Measurements from ENCODE around the gene HEXD.

Gene HEXD

GRCh38 chr17:82416264-82416663 is 1.9 kb upstream of the HEXD start:
- no peak for DNase-seq

- no peak for DNase-seq
Measured at GRCh38 chr17:82416771-82417170, 1.4 kb upstream of the HEXD start.

GRCh38 chr17:82419540-82419939 is 1.4 kb downstream of the HEXD start:
- no peak for DNase-seq

- DNase-seq: no peak
Measured at GRCh38 chr17:82424001-82424862, 6.1 kb downstream of the HEXD start.

- DNase-seq: no peak
Measured at GRCh38 chr17:82424863-82425159, 6.7 kb downstream of the HEXD start.

- DNase-seq: no peak
Measured at GRCh38 chr17:82428546-82428945, 10.4 kb downstream of the HEXD start.

- DNase-seq: no peak
Measured at GRCh38 chr17:82429824-82430223, 11.7 kb downstream of the HEXD start.

GRCh38 chr17:82432017-82432416 is 13.9 kb downstream of the HEXD start:
- no peak for DNase-seq

GRCh38 chr17:82433560-82434215 is 15.5 kb downstream of the HEXD start:
- no peak for DNase-seq

- DNase-seq: no peak
Measured at GRCh38 chr17:82434216-82434565, 16.0 kb downstream of the HEXD start.

- no peak for DNase-seq
Measured at GRCh38 chr17:82435103-82435502, 17.0 kb downstream of the HEXD start.

GRCh38 chr17:82435601-82436583 is 17.7 kb downstream of the HEXD start:
- no peak for DNase-seq

GRCh38 chr17:82436601-82437324 is 18.6 kb downstream of the HEXD start:
- no peak for DNase-seq

- DNase-seq: no peak
Measured at GRCh38 chr17:82437325-82437668, 19.1 kb downstream of the HEXD start.

GRCh38 chr17:82438401-82439193 is 20.4 kb downstream of the HEXD start:
- DNase-seq: no peak

- no peak for DNase-seq
Measured at GRCh38 chr17:82439194-82439828, 21.2 kb downstream of the HEXD start.

- DNase-seq: no peak
Measured at GRCh38 chr17:82439829-82440365, 21.8 kb downstream of the HEXD start.

GRCh38 chr17:82440469-82440981 is 22.4 kb downstream of the HEXD start:
- no peak for DNase-seq

GRCh38 chr17:82440991-82441627 is 23.0 kb downstream of the HEXD start:
- DNase-seq: peak; percentile 66

- no peak for DNase-seq
Measured at GRCh38 chr17:82441691-82442487, 23.7 kb downstream of the HEXD start.
